Fibroblast of mammary gland (primary cell): ENCODE measurements around the gene PRKG1.
A peak's percentile ranks its signal among the peaks of the same experiment; 100 is the strongest.

Experiments
- DNase-seq: peaks from one replicate; pipeline ENCODE4 v3.0.0-alpha.2; 2010; ENCODE audit warnings: low read depth
- H3K4me3 ChIP-seq: 2 replicates; pipeline ENCODE4 v1.5.1; 2011; ENCODE audit warnings: low read depth, mild to moderate bottlenecking, low read length, moderate library complexity; ENCODE audit not compliant: control insufficient read depth
- TF ChIP-seq, protein P1 (sequence below): conservative IDR thresholded peaks from 2 replicates; pipeline ENCODE4 v1.5.1; 2011; ENCODE audit warnings: low read depth, low read length, inconsistent platforms; ENCODE audit not compliant: control insufficient read depth, insufficient read depth

PRKG1 gene

DNA sequence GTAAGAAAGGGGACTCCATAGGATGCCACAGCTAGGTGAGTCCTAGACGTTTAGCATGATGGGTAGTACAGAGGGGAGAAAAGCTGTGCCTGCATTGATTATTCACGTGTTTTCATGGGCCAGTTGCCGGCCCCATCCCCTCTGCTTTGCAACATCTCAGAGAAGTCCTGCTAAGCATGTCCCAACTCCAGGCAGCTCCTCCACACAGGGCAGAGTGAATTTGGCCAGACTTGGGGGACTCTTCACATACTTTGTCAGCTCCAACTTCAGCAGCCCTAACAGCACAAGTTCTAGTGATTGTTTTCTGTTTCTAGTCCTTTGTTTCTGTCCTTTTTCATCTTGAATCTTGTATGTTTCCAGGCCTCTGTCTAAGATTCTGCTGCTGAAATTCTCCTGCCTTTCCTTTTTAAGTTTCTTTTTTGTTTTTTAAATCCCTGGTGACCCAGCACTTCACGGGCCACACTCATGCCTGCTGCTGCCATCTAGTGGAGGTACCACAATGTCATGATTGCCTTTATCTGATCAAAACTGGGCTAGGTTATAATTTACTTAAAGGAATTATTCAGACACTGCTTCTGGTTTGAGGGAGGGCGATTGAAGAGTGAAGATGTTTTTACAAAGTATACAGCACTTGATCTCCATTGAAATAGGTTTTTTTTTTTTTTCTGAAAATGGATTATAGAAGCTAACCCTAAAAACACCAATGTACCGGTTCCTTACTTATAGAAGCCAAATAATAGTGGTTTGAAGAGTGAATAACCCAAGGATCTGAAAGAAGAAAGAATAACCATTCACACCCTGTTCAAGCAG is 348.2 kb downstream of the PRKG1 start:
- H3K4me3 ChIP-seq = no peak overlapping the region
- TF ChIP-seq, protein P1, sequence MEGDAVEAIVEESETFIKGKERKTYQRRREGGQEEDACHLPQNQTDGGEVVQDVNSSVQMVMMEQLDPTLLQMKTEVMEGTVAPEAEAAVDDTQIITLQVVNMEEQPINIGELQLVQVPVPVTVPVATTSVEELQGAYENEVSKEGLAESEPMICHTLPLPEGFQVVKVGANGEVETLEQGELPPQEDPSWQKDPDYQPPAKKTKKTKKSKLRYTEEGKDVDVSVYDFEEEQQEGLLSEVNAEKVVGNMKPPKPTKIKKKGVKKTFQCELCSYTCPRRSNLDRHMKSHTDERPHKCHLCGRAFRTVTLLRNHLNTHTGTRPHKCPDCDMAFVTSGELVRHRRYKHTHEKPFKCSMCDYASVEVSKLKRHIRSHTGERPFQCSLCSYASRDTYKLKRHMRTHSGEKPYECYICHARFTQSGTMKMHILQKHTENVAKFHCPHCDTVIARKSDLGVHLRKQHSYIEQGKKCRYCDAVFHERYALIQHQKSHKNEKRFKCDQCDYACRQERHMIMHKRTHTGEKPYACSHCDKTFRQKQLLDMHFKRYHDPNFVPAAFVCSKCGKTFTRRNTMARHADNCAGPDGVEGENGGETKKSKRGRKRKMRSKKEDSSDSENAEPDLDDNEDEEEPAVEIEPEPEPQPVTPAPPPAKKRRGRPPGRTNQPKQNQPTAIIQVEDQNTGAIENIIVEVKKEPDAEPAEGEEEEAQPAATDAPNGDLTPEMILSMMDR = peak; percentile 77
- DNase-seq = peak; percentile 73

DNA sequence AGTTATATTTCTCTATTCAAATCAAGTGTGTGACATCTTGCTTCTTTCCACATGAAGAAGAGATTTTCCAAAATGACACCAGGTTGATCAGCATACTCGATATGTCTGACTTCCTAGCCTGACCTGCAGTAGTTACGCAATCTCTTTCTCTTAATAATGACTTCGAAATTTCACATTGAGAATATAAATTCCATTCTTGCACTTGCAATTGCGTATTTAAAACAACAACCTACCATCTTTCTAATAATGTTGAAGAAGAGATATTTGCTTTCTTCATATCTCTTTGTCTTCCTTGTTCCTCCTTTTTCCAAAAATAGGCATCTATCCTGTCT is 348.8 kb downstream of the PRKG1 start:
- DNase-seq = no peak
- no peak overlapping the region for H3K4me3 ChIP-seq
- TF ChIP-seq, protein P1 = no peak

DNA sequence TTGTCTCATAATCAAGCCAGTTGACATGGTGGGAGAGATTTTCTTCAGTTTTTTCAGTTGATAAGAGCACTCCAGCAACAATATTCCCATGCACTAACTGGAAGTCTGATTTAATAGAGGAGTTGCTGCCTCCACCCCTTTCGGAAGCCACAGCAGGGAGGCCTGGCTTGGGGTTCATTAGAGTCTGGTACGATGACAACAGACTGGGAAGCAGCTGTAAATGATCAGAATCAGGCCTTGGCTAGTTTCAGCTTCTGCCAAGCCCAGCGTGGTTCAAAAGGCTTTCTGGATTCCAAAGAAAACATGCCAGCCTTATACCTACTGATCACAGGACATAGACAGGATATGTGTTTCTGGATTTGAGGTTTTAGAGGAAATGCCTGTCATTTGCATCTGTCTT is 351.1 kb downstream of the PRKG1 start:
- no peak for DNase-seq
- H3K4me3 ChIP-seq = no peak overlapping the region
- TF ChIP-seq, protein P1 = no peak

DNA sequence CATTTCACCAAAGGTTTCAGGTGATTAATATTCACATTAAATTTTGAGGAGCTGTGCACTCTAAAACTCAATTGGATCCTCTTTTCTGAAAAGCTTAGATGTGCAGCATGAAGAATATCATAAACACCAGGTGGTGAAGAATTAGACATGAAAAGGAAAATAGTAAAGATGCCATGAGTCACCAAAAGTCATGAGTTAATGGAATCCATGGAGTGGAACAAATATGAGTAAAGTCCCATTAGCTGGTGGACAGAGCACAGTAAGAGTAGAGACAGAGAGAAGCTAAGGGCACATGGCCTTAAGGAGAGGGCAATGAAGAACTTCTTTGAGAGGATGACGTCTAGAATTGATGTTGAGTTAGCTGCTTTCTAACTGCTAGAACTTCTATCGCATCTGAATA is 353.5 kb downstream of the PRKG1 start:
- TF ChIP-seq, protein P1 = no peak
- peak; percentile 10 for DNase-seq

DNA sequence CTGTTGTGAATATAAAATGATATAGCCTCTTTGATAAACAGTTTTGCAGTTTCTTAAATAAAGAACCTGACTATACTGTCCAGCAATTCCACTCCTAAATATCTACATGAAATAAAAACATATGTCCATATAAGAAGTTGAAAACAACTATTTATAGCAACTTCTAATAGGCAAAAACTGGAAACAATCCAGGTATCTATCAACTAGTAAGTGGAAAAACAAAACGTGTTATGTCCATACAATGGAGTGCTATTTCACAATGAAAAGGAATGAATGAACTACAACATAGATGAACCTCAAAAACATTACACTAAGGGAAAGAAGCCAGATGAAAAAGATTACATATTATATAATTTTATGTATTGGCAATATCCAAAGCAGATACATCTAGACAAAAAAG is 356.2 kb downstream of the PRKG1 start:
- no peak overlapping the region for H3K4me3 ChIP-seq
- DNase-seq = no peak
- TF ChIP-seq, protein P1 = no peak

More for the DNA sequence above, 353.5 kb downstream of the PRKG1 start:
- H3K4me3 ChIP-seq = no peak overlapping the region

DNA sequence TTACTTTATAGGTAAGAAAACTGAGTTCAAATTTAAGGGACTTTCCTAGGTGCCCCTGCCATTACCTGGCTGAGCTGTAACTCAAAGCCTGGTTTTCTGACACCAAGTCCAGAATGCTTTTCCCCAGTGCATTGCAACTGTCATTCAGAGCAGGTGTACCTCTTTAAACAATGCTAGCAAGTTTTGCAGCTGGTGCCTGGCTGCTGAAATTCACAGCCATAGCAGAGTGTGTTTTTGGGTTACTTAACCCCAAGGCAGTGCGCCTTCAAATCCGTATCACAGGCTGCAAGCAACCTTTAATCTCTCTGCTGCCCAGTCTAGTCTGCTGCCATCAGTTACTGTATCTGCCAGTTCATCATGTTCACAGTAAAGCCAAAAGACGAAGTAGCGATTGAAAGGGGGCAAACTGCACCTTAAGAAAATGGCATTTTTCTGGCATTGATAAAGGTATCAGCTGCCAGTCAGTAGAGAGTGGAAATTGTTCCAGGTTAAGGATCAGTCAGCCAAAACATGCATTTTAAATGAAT is 359.7 kb downstream of the PRKG1 start:
- TF ChIP-seq, protein P1 = no peak
- DNase-seq = no peak
- no peak overlapping the region for H3K4me3 ChIP-seq

DNA sequence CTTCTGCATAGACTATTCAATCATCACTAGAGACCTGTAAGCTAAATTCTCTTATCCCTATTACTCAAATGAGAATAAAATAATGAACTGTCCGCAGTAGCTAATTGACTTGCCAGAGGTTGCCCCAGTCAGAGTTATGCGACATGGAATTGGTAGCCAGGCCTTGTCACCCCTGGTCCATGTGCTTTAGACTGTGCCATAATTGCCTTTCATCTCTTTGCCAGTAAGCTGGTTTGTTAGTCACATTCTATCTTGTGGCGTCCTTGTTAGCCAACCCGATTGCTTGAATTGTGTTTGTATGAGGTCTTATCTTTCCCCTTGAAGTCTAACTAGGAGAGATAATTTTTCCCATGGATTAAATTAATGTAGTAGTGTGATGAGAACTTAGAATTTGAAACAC is 362.5 kb downstream of the PRKG1 start:
- DNase-seq = no peak
- no peak overlapping the region for H3K4me3 ChIP-seq
- TF ChIP-seq, protein P1 = no peak
